HG03064 (cell line): ENCODE results near the gene ALMS1.
"Not testable (repeated sequence)": the region's sequence is repeated elsewhere in the genome, so short reads cannot be mapped to it uniquely, and the experiment has no call there.

Experiments
- ATAC-seq: cut with Tn5 transposase; IDR thresholded peaks from one replicate; pipeline ENCODE4 v1.9.1; 2021; ENCODE audit warnings: low read depth; ENCODE audit not compliant: unreplicated experiment

ALMS1 gene, protein sequence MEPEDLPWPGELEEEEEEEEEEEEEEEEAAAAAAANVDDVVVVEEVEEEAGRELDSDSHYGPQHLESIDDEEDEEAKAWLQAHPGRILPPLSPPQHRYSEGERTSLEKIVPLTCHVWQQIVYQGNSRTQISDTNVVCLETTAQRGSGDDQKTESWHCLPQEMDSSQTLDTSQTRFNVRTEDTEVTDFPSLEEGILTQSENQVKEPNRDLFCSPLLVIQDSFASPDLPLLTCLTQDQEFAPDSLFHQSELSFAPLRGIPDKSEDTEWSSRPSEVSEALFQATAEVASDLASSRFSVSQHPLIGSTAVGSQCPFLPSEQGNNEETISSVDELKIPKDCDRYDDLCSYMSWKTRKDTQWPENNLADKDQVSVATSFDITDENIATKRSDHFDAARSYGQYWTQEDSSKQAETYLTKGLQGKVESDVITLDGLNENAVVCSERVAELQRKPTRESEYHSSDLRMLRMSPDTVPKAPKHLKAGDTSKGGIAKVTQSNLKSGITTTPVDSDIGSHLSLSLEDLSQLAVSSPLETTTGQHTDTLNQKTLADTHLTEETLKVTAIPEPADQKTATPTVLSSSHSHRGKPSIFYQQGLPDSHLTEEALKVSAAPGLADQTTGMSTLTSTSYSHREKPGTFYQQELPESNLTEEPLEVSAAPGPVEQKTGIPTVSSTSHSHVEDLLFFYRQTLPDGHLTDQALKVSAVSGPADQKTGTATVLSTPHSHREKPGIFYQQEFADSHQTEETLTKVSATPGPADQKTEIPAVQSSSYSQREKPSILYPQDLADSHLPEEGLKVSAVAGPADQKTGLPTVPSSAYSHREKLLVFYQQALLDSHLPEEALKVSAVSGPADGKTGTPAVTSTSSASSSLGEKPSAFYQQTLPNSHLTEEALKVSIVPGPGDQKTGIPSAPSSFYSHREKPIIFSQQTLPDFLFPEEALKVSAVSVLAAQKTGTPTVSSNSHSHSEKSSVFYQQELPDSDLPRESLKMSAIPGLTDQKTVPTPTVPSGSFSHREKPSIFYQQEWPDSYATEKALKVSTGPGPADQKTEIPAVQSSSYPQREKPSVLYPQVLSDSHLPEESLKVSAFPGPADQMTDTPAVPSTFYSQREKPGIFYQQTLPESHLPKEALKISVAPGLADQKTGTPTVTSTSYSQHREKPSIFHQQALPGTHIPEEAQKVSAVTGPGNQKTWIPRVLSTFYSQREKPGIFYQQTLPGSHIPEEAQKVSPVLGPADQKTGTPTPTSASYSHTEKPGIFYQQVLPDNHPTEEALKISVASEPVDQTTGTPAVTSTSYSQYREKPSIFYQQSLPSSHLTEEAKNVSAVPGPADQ (N-terminal part only)

DNA sequence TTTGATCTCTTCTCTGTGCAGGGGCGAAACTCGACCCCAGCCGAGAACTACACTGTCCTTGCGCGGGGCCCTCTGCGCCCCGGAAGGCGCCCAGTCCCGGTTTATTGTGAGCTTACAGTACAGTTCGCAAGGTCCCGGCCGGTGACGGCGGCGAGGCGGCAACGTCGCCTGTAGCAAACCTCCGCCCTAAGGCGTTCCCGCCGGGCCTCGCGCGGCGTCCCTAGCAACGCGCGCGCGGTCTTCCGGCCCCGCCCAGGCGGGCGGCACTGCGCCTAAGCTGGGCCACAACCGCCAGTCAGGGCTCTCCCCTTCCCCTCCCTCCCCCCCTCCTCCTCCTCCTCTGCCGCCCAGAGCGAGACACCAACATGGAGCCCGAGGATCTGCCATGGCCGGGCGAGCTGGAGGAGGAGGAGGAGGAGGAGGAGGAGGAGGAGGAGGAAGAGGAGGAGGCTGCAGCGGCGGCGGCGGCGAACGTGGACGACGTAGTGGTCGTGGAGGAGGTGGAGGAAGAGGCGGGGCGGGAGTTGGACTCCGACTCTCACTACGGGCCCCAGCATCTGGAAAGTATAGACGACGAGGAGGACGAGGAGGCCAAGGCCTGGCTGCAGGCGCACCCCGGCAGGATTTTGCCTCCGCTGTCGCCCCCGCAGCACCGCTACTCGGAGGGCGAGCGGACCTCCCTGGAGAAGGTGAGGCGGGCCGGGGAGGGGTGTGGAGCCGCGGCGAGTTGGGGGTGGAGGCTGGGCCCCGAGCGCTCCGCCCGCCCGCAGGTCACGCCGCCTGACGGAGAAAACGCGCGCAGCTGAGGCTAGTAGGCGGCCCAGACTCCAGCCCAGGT, at the start of gene ALMS1:
Gene ALMS1 (plus strand): TSS at position 333 of the 838 bp plus-strand sequence. CDS start 33 bp downstream, at position 366.
- ATAC-seq = peak; percentile 92

DNA sequence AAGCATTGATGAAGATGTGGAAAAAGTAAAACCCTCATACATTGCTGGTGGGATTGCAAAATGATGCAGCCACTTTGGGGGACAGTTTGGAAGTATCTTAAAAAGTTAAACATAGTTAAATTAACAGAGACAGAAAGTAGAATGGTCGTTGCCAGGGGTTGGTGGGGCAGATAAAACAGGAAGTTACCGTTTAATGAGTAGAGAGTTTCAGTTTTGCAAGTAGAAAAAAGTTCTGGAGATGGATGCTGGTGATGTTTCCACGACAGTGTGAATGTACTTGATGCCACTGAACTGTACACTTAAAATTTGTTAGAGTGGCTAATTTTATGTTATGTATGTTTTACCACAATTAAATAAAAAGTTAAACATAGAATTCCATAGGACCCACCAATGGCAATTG, 47.8 kb upstream of the ALMS1 start:
- no peak for ATAC-seq

DNA sequence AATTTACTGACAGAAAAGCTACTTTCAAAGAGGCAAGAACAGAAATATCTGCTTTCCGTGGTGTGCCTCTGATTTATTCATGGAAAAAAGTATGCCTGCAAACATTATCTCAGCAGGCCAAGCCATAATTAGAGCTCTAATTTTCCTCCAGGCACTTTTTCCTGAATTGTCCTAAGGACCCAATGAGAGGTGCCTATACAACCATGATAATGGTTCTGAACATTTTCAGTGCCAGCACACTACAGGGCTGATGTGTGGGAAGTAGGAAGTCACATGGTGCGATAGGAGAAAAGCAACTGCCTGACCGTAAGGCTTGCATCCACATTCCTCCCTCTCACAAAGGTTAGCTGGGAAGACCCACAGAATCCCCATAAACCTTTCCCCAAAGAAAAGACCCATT, 46.4 kb upstream of the ALMS1 start:
- ATAC-seq = no peak

DNA sequence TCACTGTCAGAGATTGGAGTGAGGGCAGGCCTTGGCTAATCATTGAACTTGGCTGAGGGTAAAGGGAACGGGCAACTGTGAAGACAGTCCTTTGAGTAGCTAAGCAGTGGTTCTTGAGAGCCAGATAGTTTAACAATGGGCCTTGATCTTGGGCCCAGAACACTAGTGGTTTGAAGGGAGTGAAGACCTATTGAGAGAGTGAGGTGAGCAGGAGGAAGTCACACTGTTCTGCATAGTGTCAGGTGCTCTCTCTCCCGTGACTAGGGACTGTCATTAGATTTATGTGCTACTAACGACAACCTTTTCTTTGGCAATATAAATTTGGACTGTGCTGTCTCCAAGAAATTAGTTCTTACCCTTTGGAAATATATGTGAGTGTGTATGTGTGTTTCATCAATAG, 44.6 kb upstream of the ALMS1 start:
- no peak for ATAC-seq

DNA sequence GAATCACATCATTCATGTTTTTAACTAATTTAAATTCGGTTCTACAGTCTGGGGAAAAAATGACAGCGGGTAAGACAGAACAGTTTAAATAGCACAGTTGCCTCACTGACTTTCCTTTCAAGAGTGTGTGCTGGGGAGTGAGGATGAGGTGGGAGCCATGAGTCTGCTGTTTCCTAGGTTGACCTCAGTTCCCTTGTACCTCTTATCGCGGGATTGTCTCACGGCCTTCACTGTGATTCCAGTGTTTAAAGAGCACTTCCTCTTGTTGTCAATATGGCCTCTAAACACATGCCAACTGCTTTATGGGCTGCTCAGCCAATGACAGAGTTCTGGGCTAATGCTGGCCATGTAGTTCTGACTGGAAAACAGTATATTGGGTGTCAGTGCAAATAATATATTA, 41.6 kb upstream of the ALMS1 start:
- no peak for ATAC-seq

DNA sequence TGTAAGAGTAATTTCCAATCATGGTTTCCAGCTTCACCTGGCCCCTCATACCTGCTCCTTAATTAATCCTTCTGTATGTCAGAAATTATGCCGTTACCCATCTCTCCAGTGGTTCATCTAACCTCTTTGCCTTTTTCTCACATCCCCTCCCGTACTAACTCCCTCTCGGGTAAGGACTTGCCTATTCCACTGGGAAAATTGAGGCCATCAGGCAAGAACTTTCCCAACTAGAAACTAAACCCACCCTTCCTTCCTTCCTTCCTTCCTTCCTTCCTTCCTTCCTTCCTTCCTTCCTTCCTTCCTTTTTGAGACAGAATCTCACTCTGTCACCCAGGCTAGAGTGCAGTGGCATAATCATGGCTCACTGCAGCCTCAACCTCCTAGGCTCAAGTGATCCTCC, 40.9 kb upstream of the ALMS1 start:
- ATAC-seq = not testable (repeated sequence)

DNA sequence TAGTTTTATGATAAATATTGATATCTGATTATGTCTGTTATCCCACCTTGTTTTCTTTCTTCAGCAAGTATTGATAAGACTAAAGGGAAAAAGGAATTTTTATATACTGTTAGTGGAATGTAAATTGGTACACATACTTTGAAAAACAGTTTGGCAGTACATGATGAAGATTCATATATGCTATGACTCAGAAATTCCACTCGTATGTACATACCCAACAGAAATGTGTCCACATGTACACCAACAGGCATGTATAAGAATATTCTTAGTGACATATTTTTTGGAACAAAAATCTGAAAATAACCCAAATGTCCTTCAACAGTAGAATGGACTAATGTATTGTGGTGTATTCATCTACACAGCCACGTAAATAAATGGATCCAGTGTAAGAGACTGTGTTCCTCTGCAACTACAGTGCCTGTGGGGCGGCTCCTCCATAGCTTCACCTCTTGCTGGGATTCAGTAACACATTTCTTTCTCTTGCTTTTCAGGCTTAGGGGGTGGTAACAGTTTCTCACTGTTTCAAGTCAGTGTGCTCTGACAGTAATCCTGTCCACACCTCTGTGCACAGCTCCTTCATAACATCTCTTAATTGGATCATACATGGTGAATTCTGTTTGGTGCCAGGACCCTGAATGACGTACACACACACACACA, 35.5 kb upstream of the ALMS1 start:
- no peak for ATAC-seq

DNA sequence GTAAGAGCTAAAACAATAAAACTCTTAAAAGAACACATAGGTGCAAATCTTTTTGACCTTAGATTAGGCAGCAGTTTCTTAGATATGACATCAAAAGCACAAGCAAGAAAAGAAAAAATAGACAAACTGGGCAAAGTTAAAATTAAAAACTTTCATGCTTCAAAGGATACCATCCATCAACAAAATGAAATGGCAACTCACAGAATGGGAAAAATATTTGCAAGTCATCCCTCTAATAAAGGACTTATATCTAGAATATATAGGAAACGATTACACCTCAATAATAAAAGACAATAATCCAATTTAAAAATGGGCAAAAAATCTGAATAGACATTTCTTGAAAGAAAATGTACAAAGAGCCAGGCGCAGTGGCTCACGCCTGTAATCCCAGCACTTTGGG, 29.5 kb upstream of the ALMS1 start:
- ATAC-seq = no peak

DNA sequence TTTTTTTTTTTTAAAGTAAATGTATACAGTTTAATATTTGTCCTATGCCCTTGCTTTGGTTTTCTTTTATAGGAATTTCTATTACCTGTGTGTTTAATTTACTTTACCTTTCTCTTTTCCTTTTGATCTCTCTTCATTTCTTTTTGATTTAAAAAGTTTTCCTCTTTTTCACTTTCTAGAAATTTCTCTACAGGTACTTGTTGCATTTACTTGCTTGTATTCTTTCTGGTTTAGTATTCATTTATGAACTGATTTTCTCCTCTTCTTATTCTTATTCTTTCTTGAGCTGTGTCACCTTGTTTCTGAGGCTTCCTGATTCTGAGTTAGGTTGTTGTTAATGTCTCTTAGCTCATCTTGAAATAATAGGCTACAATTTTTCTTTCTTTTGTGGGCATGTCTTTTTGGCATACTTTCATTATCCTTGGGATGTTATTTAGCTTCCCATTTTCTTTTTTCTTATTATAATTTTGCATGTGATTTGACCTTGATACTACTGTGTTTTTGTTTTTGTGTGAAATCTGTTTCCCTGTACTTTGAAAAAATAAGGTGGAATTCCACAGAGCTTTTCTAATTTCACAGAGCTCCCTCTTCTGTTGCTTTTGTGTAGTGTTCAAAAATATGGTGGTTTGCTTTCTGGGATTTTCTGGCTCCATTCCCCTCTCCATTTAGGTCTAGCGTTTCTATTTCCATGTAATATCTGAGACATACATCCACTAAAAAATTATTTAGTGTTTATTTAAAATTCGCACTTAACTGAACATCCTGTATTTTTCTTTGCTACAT, 25.5 kb upstream of the ALMS1 start:
- no peak for ATAC-seq

DNA sequence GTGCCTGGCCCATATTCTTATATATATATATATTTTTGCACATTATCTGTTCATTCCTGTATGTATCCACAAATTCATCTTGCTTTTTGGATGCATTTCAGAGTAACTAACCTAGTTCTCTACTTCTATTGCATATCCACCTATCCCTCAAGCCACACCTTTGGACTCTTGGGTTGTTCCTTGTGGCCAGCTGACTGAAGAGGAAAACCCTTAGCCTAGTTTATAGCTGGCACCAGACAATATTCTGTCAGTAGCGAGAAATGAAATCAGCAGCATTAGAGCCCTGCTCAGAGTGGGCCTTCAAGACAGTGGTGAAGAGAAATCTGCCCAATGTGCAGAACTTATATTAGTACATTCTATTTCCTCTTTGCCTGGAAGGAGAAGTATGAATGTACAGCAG, 19.6 kb upstream of the ALMS1 start:
- no peak for ATAC-seq

DNA sequence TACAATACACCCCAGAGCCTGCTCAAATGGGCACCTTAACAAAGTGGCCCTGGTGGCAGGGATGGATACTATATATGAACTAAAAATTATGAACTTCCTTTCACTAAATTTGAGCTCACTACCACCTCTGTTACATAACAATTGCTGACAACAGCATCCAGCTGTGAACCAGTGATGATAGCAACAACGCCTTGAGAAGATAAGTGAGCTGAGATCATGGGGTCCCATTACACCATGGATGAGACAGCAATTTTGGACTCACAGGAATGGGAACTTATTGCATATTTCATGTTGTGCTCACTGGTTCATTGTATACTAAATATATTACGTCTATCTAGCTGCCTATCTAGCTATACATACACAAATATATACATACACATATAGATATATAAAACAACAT, 16.9 kb upstream of the ALMS1 start:
- ATAC-seq = no peak

DNA sequence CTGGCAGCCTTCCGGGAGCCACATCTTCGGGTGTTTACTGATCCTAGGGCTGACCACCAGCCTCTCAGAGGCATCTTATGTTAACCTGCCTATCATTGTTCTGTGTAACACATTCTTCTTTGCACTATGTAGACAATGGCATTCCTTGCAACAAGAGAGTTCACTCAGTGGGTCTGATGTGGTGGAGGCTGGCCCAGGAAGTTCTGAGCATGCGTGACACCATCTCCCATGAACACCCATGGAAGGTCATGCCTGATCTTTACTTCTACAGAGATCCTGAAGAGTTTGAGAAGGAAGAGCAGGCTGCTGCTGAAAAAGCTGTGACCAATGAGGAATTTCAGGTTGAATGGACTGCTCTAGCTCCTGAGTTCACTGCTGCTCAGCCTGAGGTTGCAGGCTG, 15.3 kb upstream of the ALMS1 start:
- no peak for ATAC-seq

DNA sequence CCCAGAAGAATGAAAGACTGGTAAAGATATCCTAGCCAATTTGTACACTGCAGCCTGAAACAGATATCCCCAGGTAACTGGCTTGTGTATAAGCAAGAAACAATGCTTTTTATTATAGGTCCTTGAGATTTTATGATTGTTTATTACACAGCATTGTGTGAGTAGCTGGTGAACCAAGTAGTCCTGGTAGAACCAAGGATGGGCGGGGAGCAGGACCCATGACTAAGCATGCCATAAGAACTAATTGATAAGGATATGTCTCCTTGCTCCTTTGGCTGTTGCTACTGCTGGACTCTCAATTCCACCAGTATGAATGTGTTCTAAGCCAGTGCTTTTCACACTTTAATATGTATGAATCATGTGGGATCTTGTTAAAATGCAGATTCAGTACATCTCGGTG, 12.3 kb upstream of the ALMS1 start:
- ATAC-seq = no peak

DNA sequence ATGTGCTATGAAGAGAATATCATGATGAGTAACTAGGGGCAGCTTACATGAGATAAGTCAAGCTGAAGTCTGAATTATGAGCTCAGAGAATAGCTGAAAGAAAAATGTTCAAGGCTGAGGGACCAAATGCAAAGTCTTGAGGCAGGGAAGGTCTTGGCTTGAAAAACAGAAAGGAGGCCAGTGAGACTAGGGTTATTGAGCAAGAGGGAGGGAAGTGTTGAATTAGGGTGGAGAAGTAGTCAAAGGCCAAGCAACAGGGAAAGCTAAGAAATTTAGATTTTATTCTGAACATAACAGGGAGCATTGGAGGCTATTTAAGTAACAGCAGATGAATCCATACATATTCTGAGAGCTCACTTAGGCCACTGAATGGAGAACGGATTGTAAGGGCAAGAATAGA, 11.4 kb upstream of the ALMS1 start:
- no peak for ATAC-seq

DNA sequence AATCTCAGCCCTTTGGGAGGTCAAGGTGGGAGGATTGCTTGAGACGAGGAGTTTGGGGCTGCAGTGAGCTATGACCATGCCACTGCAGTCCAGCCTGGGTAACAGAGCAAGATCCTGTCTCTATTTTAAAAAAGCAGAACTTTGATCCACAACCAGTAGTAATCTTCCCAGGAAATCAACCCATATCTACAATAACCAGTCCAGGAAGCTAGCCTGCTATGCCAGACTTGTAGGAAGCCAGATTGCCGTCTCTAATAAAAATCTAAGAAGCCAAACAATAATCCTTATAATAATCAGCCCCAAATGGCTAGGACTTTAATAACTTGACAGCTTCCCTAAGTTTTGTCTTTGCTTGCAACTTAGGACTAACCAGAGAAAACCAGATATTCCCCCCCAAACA, 9.0 kb upstream of the ALMS1 start:
- ATAC-seq = no peak

DNA sequence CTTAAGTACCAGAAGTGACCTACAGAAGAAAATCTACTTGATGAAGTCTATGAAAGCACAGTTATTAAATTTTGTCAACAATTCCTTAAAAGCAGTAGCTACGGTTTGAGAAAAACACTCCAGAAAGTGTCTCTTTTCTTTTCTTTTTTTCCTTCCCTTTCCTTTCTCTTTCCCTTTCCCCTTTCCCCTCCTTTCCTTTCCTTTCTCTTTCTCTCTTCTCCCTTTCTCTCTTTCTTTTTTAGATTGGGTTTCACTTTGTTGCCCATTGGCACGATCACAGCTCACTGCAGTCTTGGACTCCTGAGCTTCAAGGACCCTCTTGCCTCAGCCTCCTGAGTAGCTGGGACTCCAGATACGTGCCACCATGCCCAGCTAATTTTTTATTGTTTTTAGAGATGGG, 2.6 kb upstream of the ALMS1 start:
- no peak for ATAC-seq

DNA sequence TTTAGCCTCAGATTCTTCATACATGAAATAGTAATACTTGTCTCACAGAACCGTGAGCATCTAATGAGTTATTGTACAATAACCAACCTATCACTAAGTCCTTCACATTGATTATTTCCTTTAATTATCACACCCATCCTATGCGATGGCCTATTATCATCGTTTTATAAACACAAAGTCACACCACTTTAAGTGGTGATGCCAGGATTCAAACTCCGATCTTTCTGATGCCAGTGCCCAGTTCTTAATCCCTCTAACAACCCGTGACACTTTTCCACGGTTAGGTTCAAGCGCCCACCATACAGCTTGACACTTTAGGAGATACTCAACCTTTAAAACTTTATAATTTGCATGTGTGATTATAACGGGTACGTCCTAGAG, 523 bp upstream of the ALMS1 start:
- no peak for ATAC-seq

DNA sequence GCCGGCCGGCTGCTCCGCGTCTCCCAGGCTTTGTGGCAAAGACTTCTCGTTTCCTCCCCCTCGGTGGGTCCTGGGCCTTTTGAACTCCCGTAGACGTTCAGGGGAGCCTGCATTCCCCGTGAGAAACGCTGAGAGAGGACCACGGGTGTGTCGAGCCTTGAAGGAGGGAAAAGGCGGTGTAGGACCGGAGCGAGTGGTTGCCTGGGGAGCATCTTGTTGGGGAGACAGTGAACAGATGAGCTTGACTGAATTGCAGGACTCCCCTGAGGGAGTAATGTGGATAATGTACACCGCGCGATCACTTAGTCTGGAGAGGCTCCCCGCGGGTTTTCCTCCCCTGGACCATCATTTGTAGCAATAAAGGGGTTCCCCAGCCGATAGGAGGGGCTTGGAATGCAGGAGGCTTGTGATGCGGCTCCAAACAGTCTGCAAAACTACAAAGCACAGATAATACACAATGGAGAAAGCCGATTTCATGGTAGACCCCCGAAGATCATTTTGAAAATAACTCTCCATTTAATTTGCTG, 769 bp downstream of the ALMS1 start:
- peak; percentile 1 for ATAC-seq
